ENCODE measurements around the gene LCMT2.

DNA sequence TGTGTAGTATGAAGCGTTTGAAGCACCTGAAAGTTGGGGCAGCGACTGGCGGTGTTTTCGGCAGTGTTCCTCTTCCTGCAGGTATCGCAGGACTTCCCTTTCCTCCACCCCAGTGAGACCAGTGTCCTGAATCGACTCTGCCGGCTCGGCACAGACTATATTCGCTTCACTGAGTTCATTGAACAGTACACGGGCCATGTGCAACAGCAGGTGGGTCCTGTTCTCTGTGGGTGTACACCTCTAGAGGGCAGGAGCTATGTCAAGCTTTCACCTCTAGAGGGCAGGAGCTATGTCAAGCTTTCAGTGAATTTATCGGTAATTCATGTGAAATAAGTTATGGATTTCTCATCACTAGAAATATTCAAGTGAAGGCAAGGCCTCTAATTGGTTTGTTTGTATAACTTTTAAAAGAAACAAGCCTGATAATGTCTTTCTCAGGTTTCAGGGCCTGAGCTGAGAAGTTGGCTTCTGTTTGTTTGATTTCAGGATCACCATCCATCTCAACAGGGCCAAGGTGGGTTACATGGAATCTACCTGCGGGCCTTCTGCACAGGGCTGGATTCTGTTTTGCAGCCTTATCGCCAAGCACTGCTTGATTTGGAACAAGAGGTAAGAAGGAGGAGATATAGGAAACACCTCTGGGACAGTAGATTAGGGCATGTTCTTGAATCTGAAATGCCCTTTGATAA is 45.8 kb upstream of the LCMT2 start:
- TF ChIP-seq CTCF (IDR thresholded peaks at IDR 0.05; ENCODE audit: low read length), result peak; percentile 81
- no peak for TF ChIP-seq EZH2phosphoT487 (IDR thresholded peaks at IDR 0.05; ENCODE audit: low read length)
- TF ChIP-seq EZH2 (optimal IDR thresholded peaks at IDR 0.05; ENCODE audit: low read depth, low read length), result no peak
